MCF 10A (cell line): Measurements from ENCODE around the gene AKAP8L. TPM values are rescaled to one million over a fixed set of nuclear protein-coding genes. Genes with fewer than 3 reads are reported as not detected.

Experiments
- BruUV-seq: library from RNA; stranded (reverse); fragments of 400-500 nt; replicated peaks from 2 replicates; lab custom pipeline; 2021; lab: Mats Ljungman, UMichigan
- CTCF ChIA-PET: fragments of 300-600 bp; sonication (Branson Sonifier 250); formaldehyde crosslinking; extraction: SDS; loops from one replicate; lab custom pipeline; 2021; ENCODE audit warnings: antibody characterized with exemption, inconsistent platforms; lab: Yijun Ruan, JAX
- POLR2A ChIA-PET: fragments of 300-600, 350-650 bp; sonication (Branson Sonifier 250); formaldehyde crosslinking; extraction: SDS; loops from one replicate; lab custom pipeline; 2020; ENCODE audit warnings: antibody characterized with exemption, inconsistent platforms; lab: Yijun Ruan, JAX
- DNase-seq: peaks from one replicate; pipeline ENCODE4 v3.0.0-alpha.2; 2018; ENCODE audit not compliant: unreplicated experiment
- H3K27ac Mint-ChIP-seq: one replicate; pipeline ENCODE4 v1.8.0; 2022; ENCODE audit warnings: mild to moderate bottlenecking, low read depth, mixed read lengths; ENCODE audit not compliant: unreplicated experiment
- H3K27me3 Mint-ChIP-seq: one replicate; pipeline ENCODE4 v1.8.0; 2022; ENCODE audit warnings: mixed read lengths; ENCODE audit not compliant: insufficient read depth, unreplicated experiment
- H3K36me3 Mint-ChIP-seq: one replicate; pipeline ENCODE4 v1.8.0; 2022; ENCODE audit warnings: mild to moderate bottlenecking, moderate library complexity, mixed read lengths; ENCODE audit not compliant: insufficient read depth, unreplicated experiment
- H3K4me1 Mint-ChIP-seq: one replicate; pipeline ENCODE4 v1.8.0; 2022; ENCODE audit warnings: mixed read lengths; ENCODE audit not compliant: insufficient read depth, unreplicated experiment
- H3K4me3 Mint-ChIP-seq: one replicate; pipeline ENCODE4 v1.8.0; 2022; ENCODE audit warnings: mild to moderate bottlenecking, moderate library complexity, mixed read lengths; ENCODE audit not compliant: unreplicated experiment
- H3K9me3 Mint-ChIP-seq: one replicate; pipeline ENCODE4 v1.8.0; 2022; ENCODE audit warnings: mixed read lengths; ENCODE audit not compliant: unreplicated experiment
- CTCF ChIP-seq: fragments of 200-600 bp; IDR thresholded peaks from one replicate; pipeline ENCODE4 v1.8.0; 2022; ENCODE audit warnings: antibody characterized with exemption, mild to moderate bottlenecking; ENCODE audit not compliant: unreplicated experiment
- intact Hi-C: fragments of 100-400 bp; cut with micrococcal nuclease; formaldehyde crosslinking; loops from 2 replicates; pipeline ENCODE4 v1.14.1; 2022
- total RNA-seq: library from RNA; stranded (reverse); gene quantifications from 2 replicates; pipeline ENCODE4 v1.2.3, GENCODE V29; 2022

The AKAP8L gene
- total RNA-seq, 1 experiment from 2014 or later, result 84.7 TPM

GRCh38 chr19:15438124-15438496, 19.3 kb upstream of the AKAP8L start:
- no TSS peak for BruUV-seq
- intact Hi-C loops, result no loop called here
- TF ChIP-seq CTCF, result no peak
- Mint-ChIP-seq H3K4me3 (no peak overlapping the region), H3K27me3 (no peaks in the 10 kb centered on the region), H3K27ac (no peak overlapping the region), H3K9me3 (no peaks in the 10 kb centered on the region), H3K4me1 (peaks cover 5% of the 10 kb centered on the region), H3K36me3 (no peaks in the 10 kb centered on the region)
- no peak for DNase-seq
- POLR2A ChIA-PET, result interaction anchor here (1.2 kb wide), 1 partner anchor 19 kb away, joined by 3 read pairs; the partner anchor contains the start of gene AKAP8L
- CTCF ChIA-PET, result interaction anchor here (0.6 to 1.2 kb wide), 3 partner anchors 19 to 276 kb away, joined by 3 to 7 read pairs (median 7); partner anchors contain the start of gene AKAP8L

GRCh38 chr19:15437355-15438123, 18.8 kb upstream of the AKAP8L start:
- Mint-ChIP-seq H3K4me3 (no peak overlapping the region), H3K36me3 (no peaks in the 10 kb centered on the region), H3K27ac (no peak overlapping the region), H3K27me3 (no peaks in the 10 kb centered on the region), H3K9me3 (no peaks in the 10 kb centered on the region), H3K4me1 (peaks cover 6% of the 10 kb centered on the region)
- CTCF ChIA-PET, result interaction anchor here (1.2 kb wide), 1 partner anchor 19 kb away, joined by 7 read pairs; the partner anchor contains the start of gene AKAP8L
- POLR2A ChIA-PET, result no interaction called here
- no TSS peak for BruUV-seq
- DNase-seq, result no peak
- intact Hi-C loops, result no loop called here
- no peak for TF ChIP-seq CTCF

GRCh38 chr19:15436826-15437110, 18.0 kb upstream of the AKAP8L start:
- ChIA-PET POLR2A (interaction anchor here (0.6 to 2.0 kb wide), 2 partner anchors 58 to 1103 kb away, joined by 4 to 7 read pairs; partner anchors contain the start of gene AKAP8), CTCF (no interaction called here)
- Mint-ChIP-seq H3K27ac (no peak overlapping the region), H3K9me3 (no peaks in the 10 kb centered on the region), H3K4me3 (no peak overlapping the region), H3K4me1 (peaks cover 6% of the 10 kb centered on the region), H3K27me3 (no peaks in the 10 kb centered on the region), H3K36me3 (no peaks in the 10 kb centered on the region)
- intact Hi-C loops, result no loop called here
- no peak for DNase-seq
- no TSS peak for BruUV-seq
- TF ChIP-seq CTCF, result no peak

GRCh38 chr19:15436012-15436825, 17.4 kb upstream of the AKAP8L start:
- BruUV-seq, result no TSS peak
- Mint-ChIP-seq H3K36me3 (no peaks in the 10 kb centered on the region), H3K27me3 (no peaks in the 10 kb centered on the region), H3K27ac (no peak overlapping the region), H3K4me1 (peaks cover 12% of the 10 kb centered on the region), H3K4me3 (no peak overlapping the region), H3K9me3 (no peaks in the 10 kb centered on the region)
- ChIA-PET CTCF (no interaction called here), POLR2A (interaction anchor here (0.6 to 2.0 kb wide), 2 partner anchors 57 to 1104 kb away, joined by 4 to 7 read pairs; partner anchors contain the start of gene AKAP8)
- TF ChIP-seq CTCF, result no peak
- no peak for DNase-seq
- intact Hi-C loops, result no loop called here
